Endodermal cell (in vitro differentiated cells): ENCODE measurements around the gene CALD1. TPM values are rescaled to one million over a fixed set of nuclear protein-coding genes. Genes with fewer than 3 reads are reported as not detected.

Source experiments
- DNase-seq: peaks from one replicate; pipeline ENCODE4 v3.0.0-alpha.2; 2017
- H3K27ac ChIP-seq: 2 replicates; pipeline ENCODE4 v1.5.1; 2013; ENCODE audit warnings: mild to moderate bottlenecking, low read depth, low read length, moderate library complexity
- H3K27me3 ChIP-seq: 2 replicates; pipeline ENCODE4 v1.6.1; 2013; ENCODE audit warnings: mild to moderate bottlenecking, low read length, moderate library complexity; ENCODE audit not compliant: insufficient read depth, control insufficient read depth, poor library complexity, severe bottlenecking
- H3K36me3 ChIP-seq: 2 replicates; pipeline ENCODE4 v1.7.0; 2013; ENCODE audit warnings: mild to moderate bottlenecking, low read length, moderate library complexity; ENCODE audit not compliant: control insufficient read depth, insufficient read depth
- H3K4me1 ChIP-seq: one replicate; pipeline ENCODE4 v1.7.0; 2013; ENCODE audit warnings: low read length; ENCODE audit not compliant: control insufficient read depth, insufficient read depth
- H3K4me3 ChIP-seq: 2 replicates; pipeline ENCODE4 v1.5.1; 2013; ENCODE audit warnings: mild to moderate bottlenecking, low read length, moderate library complexity
- H3K9ac ChIP-seq: 2 replicates; pipeline ENCODE4 v1.6.1; 2013; ENCODE audit warnings: mild to moderate bottlenecking, low read length, moderate library complexity; ENCODE audit not compliant: poor library complexity, severe bottlenecking; ENCODE audit errors: extremely low read depth
- H3K9me3 ChIP-seq: 2 replicates; pipeline ENCODE4 v1.6.1; 2013; ENCODE audit warnings: mild to moderate bottlenecking, low read length, moderate library complexity; ENCODE audit not compliant: control insufficient read depth
- H3K27ac Mint-ChIP-seq: 2 replicates; pipeline ENCODE4 v1.8.0; 2020; ENCODE audit warnings: mixed read lengths
- H3K27me3 Mint-ChIP-seq: 2 replicates; pipeline ENCODE4 v1.8.0; 2021; ENCODE audit warnings: mild to moderate bottlenecking, mixed read lengths; ENCODE audit not compliant: insufficient read depth
- H3K36me3 Mint-ChIP-seq: 2 replicates; pipeline ENCODE4 v1.8.0; 2020; ENCODE audit warnings: low read depth, mixed read lengths
- H3K4me1 Mint-ChIP-seq: 2 replicates; pipeline ENCODE4 v1.8.0; 2020; ENCODE audit warnings: mixed read lengths
- H3K4me3 Mint-ChIP-seq: 2 replicates; pipeline ENCODE4 v1.8.0; 2020; ENCODE audit warnings: mild to moderate bottlenecking, moderate library complexity, mixed read lengths
- H3K9me3 Mint-ChIP-seq: 2 replicates; pipeline ENCODE4 v1.8.0; 2020; ENCODE audit warnings: mild to moderate bottlenecking, mixed read lengths
- CTCF ChIP-seq: fragments of 200-600 bp; sonication (generic); conservative IDR thresholded peaks from 2 replicates; pipeline ENCODE4 v1.5.0; 2021; ENCODE audit warnings: antibody characterized with exemption, mild to moderate bottlenecking
- WGBS, 2 experiments: methylation state at CpG; one replicate each; pipeline versions ENCODE4 v1.1.5 to v1.1.7; 2013; ENCODE audit warnings: missing lambda C conversion rate in 2 of 2, mixed read lengths in 1 of 2; ENCODE audit not compliant: insufficient coverage in 1 of 2, insufficient read length in 1 of 2; 5-methylcytosine and 5-hydroxymethylcytosine counted together
- total RNA-seq, 2 donors: library from RNA; stranded (reverse); fragmentation: NEBNext Ultra II Directional in 1 of 2; extraction: Animal tissue kit (Norgen Biotek cat#: 25700) in 1 of 2; gene quantifications; 2 replicates in 1 of 2; 3 replicates in 1 of 2; pipeline ENCODE4 v1.2.1, GENCODE V29; 2021

CALD1 gene
- total RNA-seq, 2 donors from 2014 or later: 111 to 132 TPM

- no peak for TF ChIP-seq CTCF
- no peak overlapping the region for H3K4me3 ChIP-seq
- Mint-ChIP-seq H3K4me1 (peaks cover 2% of the 10 kb centered on the region), H3K27me3 (no peaks in the 10 kb centered on the region), H3K9me3 (no peaks in the 10 kb centered on the region), H3K36me3 (peaks cover 39% of the 10 kb centered on the region), H3K27ac (no peak overlapping the region), H3K4me3 (no peak overlapping the region)
- H3K4me1 ChIP-seq: peaks cover 3% of the 10 kb centered on the region
- no peak for DNase-seq
- H3K9ac ChIP-seq: no peak overlapping the region
- no peak overlapping the region for H3K27ac ChIP-seq
- H3K9me3 ChIP-seq: peaks cover 5% of the 10 kb centered on the region
- WGBS, 2 experiments: 94 to 96% methylated on average over 4 to 5 of the region's 5 CpGs
- peaks cover 23% of the 10 kb centered on the region for H3K36me3 ChIP-seq
- no peaks in the 10 kb centered on the region for H3K27me3 ChIP-seq
Observed at GRCh38 chr7:134925766-134926165, 146.3 kb downstream of the CALD1 start.

GRCh38 chr7:134926396-134926795 is 147.0 kb downstream of the CALD1 start:
- 100% methylated on average over 1 of the region's 1 CpG; no CpG with 5 or more reads in 1 of the 2 experiments for WGBS, 2 experiments
- H3K27me3 Mint-ChIP-seq: no peaks in the 10 kb centered on the region
- no peak overlapping the region for H3K4me3 Mint-ChIP-seq
- peaks cover 5% of the 10 kb centered on the region for H3K9me3 ChIP-seq
- H3K27ac Mint-ChIP-seq: no peak overlapping the region
- no peaks in the 10 kb centered on the region for H3K27me3 ChIP-seq
- no peak overlapping the region for H3K9ac ChIP-seq
- no peak overlapping the region for H3K4me3 ChIP-seq
- TF ChIP-seq CTCF: no peak
- no peaks in the 10 kb centered on the region for H3K4me1 ChIP-seq
- peaks cover 26% of the 10 kb centered on the region for H3K36me3 ChIP-seq
- no peak overlapping the region for H3K27ac ChIP-seq
- H3K36me3 Mint-ChIP-seq: peaks cover 43% of the 10 kb centered on the region
- no peaks in the 10 kb centered on the region for H3K9me3 Mint-ChIP-seq
- no peaks in the 10 kb centered on the region for H3K4me1 Mint-ChIP-seq
- DNase-seq: no peak

- Histone ChIP-seq H3K4me1 (no peaks in the 10 kb centered on the region), H3K9me3 (peaks cover 5% of the 10 kb centered on the region), H3K36me3 (peaks cover 32% of the 10 kb centered on the region), H3K4me3 (no peak overlapping the region), H3K27ac (no peak overlapping the region), H3K9ac (no peak overlapping the region), H3K27me3 (no peaks in the 10 kb centered on the region)
- Mint-ChIP-seq H3K27ac (no peak overlapping the region), H3K27me3 (no peaks in the 10 kb centered on the region), H3K4me1 (no peaks in the 10 kb centered on the region), H3K36me3 (peaks cover 49% of the 10 kb centered on the region), H3K9me3 (no peaks in the 10 kb centered on the region), H3K4me3 (no peak overlapping the region)
- TF ChIP-seq CTCF: no peak
- 86% methylated on average over 2 of the region's 2 CpGs; no CpG with 5 or more reads in 1 of the 2 experiments for WGBS, 2 experiments
- DNase-seq: no peak
Observed at GRCh38 chr7:134927076-134927475, 147.6 kb downstream of the CALD1 start.
